ENCODE results near the gene HAUS5.

HAUS5 gene

DNA sequence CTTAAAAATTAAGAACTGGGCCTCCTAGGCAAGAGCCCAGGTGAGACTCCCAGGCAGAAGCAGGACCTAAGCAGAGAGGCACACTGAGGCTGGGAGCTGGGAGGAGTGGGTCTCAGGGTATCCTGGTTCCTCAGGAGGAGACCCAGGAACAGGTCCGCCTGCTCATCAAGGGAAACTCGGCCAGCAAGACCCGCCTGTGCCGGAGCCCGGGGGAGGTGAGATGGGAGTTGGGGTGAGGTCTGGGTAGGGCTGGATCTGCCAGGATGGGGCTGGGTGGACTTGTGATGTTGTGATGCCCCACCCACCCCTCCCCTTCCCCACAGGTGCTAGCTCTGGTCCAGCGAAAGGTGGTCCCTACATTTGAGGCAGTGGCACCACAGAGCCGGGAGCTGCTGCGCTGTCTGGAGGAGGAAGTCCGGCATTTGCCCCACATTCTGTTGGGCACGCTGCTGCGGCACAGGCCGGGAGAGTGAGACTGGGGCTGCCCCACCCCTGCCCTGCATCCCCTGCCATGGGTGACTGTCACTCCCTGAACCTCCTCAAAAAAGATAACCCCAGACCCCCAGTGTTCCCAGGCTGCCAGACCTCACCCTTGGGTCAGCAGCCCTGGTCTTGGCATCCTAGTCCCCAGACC is 6.9 kb downstream of the HAUS5 start:
- TF ChIP-seq, protein P1, sequence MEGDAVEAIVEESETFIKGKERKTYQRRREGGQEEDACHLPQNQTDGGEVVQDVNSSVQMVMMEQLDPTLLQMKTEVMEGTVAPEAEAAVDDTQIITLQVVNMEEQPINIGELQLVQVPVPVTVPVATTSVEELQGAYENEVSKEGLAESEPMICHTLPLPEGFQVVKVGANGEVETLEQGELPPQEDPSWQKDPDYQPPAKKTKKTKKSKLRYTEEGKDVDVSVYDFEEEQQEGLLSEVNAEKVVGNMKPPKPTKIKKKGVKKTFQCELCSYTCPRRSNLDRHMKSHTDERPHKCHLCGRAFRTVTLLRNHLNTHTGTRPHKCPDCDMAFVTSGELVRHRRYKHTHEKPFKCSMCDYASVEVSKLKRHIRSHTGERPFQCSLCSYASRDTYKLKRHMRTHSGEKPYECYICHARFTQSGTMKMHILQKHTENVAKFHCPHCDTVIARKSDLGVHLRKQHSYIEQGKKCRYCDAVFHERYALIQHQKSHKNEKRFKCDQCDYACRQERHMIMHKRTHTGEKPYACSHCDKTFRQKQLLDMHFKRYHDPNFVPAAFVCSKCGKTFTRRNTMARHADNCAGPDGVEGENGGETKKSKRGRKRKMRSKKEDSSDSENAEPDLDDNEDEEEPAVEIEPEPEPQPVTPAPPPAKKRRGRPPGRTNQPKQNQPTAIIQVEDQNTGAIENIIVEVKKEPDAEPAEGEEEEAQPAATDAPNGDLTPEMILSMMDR (IDR thresholded peaks at IDR 0.05; ENCODE audit: low read depth, low read length, missing control alignments) = no peak
- no peak for DNase-seq (ENCODE audit: extremely low read depth, low read depth)
- H3K4me3 ChIP-seq (replicated peaks; ENCODE audit: low read depth, low read length) = no peak overlapping the region

DNA sequence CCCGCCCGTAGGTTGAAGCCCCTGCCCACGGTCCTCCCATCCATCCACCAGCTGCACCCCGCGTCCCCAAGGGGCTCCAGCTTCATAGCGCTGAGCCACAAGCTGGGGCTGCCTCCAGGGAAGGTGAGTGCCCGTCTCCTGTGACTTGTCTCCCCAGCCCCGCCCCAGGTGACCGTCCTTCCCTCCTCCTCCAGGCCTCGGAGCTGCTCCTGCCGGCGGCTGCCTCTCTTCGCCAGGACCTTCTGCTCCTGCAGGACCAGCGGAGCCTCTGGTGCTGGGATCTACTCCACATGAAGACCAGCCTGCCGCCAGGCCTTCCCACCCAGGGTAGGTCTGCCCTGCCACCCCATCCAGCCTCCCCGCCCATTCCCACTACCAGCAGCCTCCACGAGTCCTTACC is 7.5 kb downstream of the HAUS5 start:
- no peak for DNase-seq (ENCODE audit: extremely low read depth, low read depth)
- no peak overlapping the region for H3K4me3 ChIP-seq (replicated peaks; ENCODE audit: low read depth, low read length)
- TF ChIP-seq, protein P1 (IDR thresholded peaks at IDR 0.05; ENCODE audit: low read depth, low read length, missing control alignments) = no peak

DNA sequence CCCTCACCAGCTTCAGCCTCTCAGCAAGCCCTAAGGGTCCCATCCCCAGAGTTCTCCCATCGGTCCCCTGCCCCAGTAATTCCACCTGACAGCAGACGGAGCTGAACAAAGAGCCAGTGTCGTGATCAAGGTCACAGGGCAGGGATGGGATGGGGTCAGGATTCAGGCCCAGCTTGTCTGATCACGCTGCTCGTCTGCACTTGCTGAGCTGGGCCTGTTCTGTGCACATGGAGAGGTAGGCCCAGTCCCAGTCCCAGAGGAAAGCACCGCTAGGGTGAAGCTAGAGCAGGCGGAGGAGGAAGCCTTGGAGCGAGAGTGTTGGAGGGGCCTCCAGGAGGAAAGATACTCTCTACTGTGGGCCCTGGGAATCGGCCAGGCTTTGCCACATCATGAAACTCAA is 9.2 kb downstream of the HAUS5 start:
- DNase-seq (ENCODE audit: extremely low read depth, low read depth) = no peak
- H3K4me3 ChIP-seq (replicated peaks; ENCODE audit: low read depth, low read length) = no peak overlapping the region
- TF ChIP-seq, protein P1 (IDR thresholded peaks at IDR 0.05; ENCODE audit: low read depth, low read length, missing control alignments) = no peak

DNA sequence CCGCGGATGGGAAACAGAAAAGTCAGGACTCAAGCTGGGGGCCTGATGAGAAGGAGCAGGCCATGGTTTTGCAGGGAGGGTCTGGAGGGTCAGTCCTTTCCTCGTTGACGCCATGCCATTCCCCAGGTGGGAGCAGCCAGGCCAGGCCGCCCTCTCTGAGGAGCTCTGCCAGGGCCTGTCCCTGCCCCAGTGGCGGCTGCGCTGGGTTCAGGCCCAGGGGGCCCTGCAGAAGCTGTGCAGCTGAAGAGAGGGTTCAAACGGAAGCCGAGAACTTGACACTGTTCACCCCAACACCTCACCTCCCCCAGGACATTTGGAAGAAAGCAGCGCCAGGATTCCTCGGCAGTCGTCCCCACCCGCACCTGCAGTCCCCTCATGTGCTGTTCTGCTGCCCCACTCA is 10.2 kb downstream of the HAUS5 start:
- no peak for DNase-seq (ENCODE audit: extremely low read depth, low read depth)
- TF ChIP-seq, protein P1 (IDR thresholded peaks at IDR 0.05; ENCODE audit: low read depth, low read length, missing control alignments) = no peak
- no peak overlapping the region for H3K4me3 ChIP-seq (replicated peaks; ENCODE audit: low read depth, low read length)

- TF ChIP-seq, protein P1 (IDR thresholded peaks at IDR 0.05; ENCODE audit: low read depth, low read length, missing control alignments) = no peak
- H3K4me3 ChIP-seq (replicated peaks; ENCODE audit: low read depth, low read length) = no peak overlapping the region
- DNase-seq (ENCODE audit: extremely low read depth, low read depth) = no peak
These were observed 10.9 kb downstream of the HAUS5 start for GRCh38 chr19:35623327-35624010.

GRCh38 chr19:35628264-35628564 is 15.7 kb downstream of the HAUS5 start:
- peak overlapping the region; percentile 81 for H3K4me3 ChIP-seq (replicated peaks; ENCODE audit: low read depth, low read length)
- no peak for DNase-seq (ENCODE audit: extremely low read depth, low read depth)
- TF ChIP-seq, protein P1 (IDR thresholded peaks at IDR 0.05; ENCODE audit: low read depth, low read length, missing control alignments) = no peak

Measured in HFF-Myc (cell line).